ENCODE results near the gene CEP164.

The CEP164 gene

DNA sequence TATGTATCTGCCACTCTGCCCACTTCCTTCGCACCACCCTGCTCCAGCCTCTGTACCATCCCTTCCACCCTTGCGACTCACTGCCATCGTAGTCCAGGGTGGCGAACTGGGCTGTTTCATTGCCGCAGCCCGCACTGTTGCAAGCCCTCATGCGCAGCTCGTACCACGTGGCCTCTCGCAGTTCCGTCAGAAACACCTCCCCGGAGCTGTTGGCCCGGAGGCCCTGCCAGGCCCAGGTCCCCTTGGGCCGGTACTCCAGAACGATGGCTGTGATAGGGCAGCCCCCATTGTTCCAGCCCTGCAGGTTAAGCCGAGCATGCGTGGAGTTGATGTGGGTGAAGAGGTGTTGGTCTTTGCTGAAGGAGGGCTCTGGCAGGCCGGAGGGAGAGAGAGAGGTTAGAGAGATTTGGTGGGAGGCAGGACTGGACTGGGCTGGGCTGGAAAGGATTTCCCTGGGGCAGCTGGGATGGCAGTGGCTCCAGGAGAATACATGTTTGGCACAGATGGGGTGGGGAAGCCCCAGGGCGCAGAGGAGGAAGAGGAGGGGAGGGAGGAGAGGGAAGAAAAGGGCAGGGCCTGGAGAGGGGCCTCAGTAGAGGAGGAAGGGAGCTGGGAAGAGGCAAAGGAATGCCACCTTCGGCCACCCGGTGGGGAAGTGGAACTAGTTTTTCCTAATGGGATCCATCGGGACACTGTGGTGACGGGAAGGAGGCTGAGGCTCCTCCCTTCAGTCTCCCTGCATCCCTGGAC, 109.6 kb downstream of the CEP164 start:
- DNase-seq (ENCODE audit: low read depth) = no peak
- H3K4me3 ChIP-seq (ENCODE audit: control insufficient read depth, low read depth, low read length) = no peak overlapping the region
- TF ChIP-seq, protein P1, sequence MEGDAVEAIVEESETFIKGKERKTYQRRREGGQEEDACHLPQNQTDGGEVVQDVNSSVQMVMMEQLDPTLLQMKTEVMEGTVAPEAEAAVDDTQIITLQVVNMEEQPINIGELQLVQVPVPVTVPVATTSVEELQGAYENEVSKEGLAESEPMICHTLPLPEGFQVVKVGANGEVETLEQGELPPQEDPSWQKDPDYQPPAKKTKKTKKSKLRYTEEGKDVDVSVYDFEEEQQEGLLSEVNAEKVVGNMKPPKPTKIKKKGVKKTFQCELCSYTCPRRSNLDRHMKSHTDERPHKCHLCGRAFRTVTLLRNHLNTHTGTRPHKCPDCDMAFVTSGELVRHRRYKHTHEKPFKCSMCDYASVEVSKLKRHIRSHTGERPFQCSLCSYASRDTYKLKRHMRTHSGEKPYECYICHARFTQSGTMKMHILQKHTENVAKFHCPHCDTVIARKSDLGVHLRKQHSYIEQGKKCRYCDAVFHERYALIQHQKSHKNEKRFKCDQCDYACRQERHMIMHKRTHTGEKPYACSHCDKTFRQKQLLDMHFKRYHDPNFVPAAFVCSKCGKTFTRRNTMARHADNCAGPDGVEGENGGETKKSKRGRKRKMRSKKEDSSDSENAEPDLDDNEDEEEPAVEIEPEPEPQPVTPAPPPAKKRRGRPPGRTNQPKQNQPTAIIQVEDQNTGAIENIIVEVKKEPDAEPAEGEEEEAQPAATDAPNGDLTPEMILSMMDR (IDR thresholded peaks at IDR 0.05; ENCODE audit: control insufficient read depth, insufficient read depth, low read depth, low read length, missing control alignments) = no peak

DNA sequence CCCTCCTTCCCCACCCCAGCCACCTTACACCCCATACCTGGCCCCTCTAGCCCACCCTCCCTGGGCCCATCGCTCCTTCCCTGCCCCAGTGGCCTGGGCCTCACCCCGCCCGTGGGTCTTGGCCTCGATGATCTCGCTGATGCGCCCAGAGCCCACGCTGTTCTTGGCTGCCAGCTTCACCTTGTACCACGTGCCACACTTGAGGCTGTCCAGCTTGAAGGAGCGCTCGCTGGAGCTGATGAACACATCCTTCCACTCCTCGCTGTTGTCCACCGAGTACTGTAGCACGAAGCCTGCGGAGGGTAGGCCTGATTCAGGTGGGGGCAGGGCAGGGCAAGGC, 110.1 kb downstream of the CEP164 start:
- TF ChIP-seq, protein P1 (IDR thresholded peaks at IDR 0.05; ENCODE audit: control insufficient read depth, insufficient read depth, low read depth, low read length, missing control alignments) = no peak
- H3K4me3 ChIP-seq (ENCODE audit: control insufficient read depth, low read depth, low read length) = no peak overlapping the region
- no peak for DNase-seq (ENCODE audit: low read depth)

- TF ChIP-seq, protein P1 (IDR thresholded peaks at IDR 0.05; ENCODE audit: control insufficient read depth, insufficient read depth, low read depth, low read length, missing control alignments) = no peak
- DNase-seq (ENCODE audit: low read depth) = no peak
- H3K4me3 ChIP-seq (ENCODE audit: control insufficient read depth, low read depth, low read length) = no peak overlapping the region
Measured at GRCh38 chr11:117438371-117439000, 110.8 kb downstream of the CEP164 start.

GRCh38 chr11:117439256-117439655, 111.6 kb downstream of the CEP164 start:
- TF ChIP-seq, protein P1 (IDR thresholded peaks at IDR 0.05; ENCODE audit: control insufficient read depth, insufficient read depth, low read depth, low read length, missing control alignments) = no peak
- no peak for DNase-seq (ENCODE audit: low read depth)
- no peak overlapping the region for H3K4me3 ChIP-seq (ENCODE audit: control insufficient read depth, low read depth, low read length)

DNA sequence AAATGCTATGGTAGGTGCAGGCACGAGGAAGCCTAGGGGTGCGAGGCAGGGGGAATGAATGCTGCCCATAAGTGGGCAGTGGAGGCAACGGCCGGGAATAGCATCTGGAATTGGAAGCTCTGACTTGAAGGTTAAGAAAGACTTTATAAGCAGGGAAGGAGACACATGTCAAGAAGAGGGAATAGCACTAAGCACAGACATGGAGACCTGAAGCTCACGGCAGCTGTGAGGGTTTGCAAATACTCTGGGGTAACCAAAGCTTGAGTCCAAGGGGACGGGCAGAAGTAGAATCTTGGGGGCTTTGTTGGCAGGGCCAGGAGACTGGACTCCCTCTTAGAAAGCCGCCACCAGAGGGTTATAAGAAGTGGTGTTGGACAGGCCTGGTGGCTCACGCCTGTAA, 112.6 kb downstream of the CEP164 start:
- no peak for DNase-seq (ENCODE audit: low read depth)
- no peak overlapping the region for H3K4me3 ChIP-seq (ENCODE audit: control insufficient read depth, low read depth, low read length)
- TF ChIP-seq, protein P1 (IDR thresholded peaks at IDR 0.05; ENCODE audit: control insufficient read depth, insufficient read depth, low read depth, low read length, missing control alignments) = no peak

- DNase-seq (ENCODE audit: low read depth) = no peak
- TF ChIP-seq, protein P1 (IDR thresholded peaks at IDR 0.05; ENCODE audit: control insufficient read depth, insufficient read depth, low read depth, low read length, missing control alignments) = no peak
- no peak overlapping the region for H3K4me3 ChIP-seq (ENCODE audit: control insufficient read depth, low read depth, low read length)
Measured at GRCh38 chr11:117441146-117441975, 113.7 kb downstream of the CEP164 start.

All from AG09309 (cell line).